Astrocyte (in vitro differentiated cells and primary cell): ENCODE results near the gene CYP20A1.

Experiments used
- CTCF ChIP-seq: IDR thresholded peaks from 2 replicates; pipeline ENCODE4 v1.5.1; 2011; ENCODE audit warnings: low read depth, mild to moderate bottlenecking, inconsistent platforms, low read length, moderate library complexity; ENCODE audit not compliant: insufficient read depth
- EZH2 ChIP-seq: IDR thresholded peaks from 2 replicates; pipeline ENCODE4 v1.6.1; 2012; ENCODE audit warnings: mild to moderate bottlenecking, low read length, inconsistent platforms; ENCODE audit not compliant: insufficient read depth

GRCh38 chr2:203209538-203209937 is 29.3 kb upstream of the CYP20A1 start:
- TF ChIP-seq CTCF (no peak), EZH2 (no peak)
